ENCODE results near the gene CD164L2. TPM values are rescaled to one million over a fixed set of nuclear protein-coding genes. Genes with fewer than 3 reads are reported as not detected.
A peak's percentile ranks its signal among the peaks of the same experiment; 100 is the strongest.

CD164L2 gene
- total RNA-seq, 4 donors from 2014 or later, result not detected

DNA sequence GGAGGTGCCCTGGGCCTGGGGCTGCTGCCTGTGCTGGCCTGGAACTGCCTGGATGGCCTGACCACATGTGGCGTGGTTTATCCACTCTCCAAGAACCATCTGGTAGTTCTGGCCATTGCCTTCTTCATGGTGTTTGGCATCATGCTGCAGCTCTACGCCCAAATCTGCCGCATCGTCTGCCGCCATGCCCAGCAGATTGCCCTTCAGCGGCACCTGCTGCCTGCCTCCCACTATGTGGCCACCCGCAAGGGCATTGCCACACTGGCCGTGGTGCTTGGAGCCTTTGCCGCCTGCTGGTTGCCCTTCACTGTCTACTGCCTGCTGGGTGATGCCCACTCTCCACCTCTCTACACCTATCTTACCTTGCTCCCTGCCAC is 11.1 kb upstream of the CD164L2 start:
- intact Hi-C loops (cut with DNase I), result loop anchor here (5.0 kb wide), 1 partner anchor 268 kb away; no protein-coding TSS in a partner anchor
- TF ChIP-seq POLR2AphosphoS5 (IDR thresholded peaks at IDR 0.05) (no peak), EP300 (IDR thresholded peaks at IDR 0.05) (no peak), POLR2A (IDR thresholded peaks at IDR 0.05; ENCODE audit: low read depth) (no peak)
- TF ChIP-seq, protein P1, sequence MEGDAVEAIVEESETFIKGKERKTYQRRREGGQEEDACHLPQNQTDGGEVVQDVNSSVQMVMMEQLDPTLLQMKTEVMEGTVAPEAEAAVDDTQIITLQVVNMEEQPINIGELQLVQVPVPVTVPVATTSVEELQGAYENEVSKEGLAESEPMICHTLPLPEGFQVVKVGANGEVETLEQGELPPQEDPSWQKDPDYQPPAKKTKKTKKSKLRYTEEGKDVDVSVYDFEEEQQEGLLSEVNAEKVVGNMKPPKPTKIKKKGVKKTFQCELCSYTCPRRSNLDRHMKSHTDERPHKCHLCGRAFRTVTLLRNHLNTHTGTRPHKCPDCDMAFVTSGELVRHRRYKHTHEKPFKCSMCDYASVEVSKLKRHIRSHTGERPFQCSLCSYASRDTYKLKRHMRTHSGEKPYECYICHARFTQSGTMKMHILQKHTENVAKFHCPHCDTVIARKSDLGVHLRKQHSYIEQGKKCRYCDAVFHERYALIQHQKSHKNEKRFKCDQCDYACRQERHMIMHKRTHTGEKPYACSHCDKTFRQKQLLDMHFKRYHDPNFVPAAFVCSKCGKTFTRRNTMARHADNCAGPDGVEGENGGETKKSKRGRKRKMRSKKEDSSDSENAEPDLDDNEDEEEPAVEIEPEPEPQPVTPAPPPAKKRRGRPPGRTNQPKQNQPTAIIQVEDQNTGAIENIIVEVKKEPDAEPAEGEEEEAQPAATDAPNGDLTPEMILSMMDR (IDR thresholded peaks at IDR 0.05), result no peak

DNA sequence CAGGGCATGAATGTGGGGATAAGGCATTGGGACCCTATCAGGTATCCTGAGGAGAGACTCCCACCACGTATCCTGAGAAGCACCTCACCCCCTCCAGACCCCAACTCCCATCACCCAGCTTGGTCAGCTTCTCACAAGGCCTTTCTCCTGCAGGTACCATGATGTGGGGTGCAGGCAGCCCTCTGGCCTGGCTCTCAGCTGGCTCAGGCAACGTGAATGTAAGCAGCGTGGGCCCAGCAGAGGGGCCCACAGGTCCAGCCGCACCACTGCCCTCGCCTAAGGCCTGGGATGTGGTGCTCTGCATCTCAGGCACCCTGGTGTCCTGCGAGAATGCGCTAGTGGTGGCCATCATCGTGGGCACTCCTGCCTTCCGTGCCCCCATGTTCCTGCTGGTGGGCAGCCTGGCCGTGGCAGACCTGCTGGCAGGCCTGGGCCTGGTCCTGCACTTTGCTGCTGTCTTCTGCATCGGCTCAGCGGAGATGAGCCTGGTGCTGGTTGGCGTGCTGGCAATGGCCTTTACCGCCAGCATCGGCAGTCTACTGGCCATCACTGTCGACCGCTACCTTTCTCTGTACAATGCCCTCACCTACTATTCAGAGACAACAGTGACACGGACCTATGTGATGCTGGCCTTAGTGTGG is 10.6 kb upstream of the CD164L2 start:
- no peaks in the 10 kb centered on the region for H3K27me3 ChIP-seq
- intact Hi-C loops (cut with DNase I), result loop anchor here (5.0 kb wide), 1 partner anchor 269 kb away; no protein-coding TSS in a partner anchor
- no peak overlapping the region for H3K27ac ChIP-seq (replicated peaks in 1 of 4)
- H3K36me3 ChIP-seq, result no peaks in the 10 kb centered on the region
- no peak overlapping the region for H3K4me3 ChIP-seq
- DNase-seq (ENCODE audit: extremely low spot score), result no peak
- no peaks in the 10 kb centered on the region for H3K9me3 ChIP-seq
- TF ChIP-seq EP300 (IDR thresholded peaks at IDR 0.05) (no peak), POLR2AphosphoS5 (IDR thresholded peaks at IDR 0.05) (no peak), POLR2A (IDR thresholded peaks at IDR 0.05; ENCODE audit: low read depth) (no peak)
- TF ChIP-seq, protein P1 (IDR thresholded peaks at IDR 0.05), result no peak
- 97% methylated on average over 16 of the region's 18 CpGs for WGBS
- peaks cover 35 to 55% (median 41%) of the 10 kb centered on the region in 4 donors for H3K4me1 ChIP-seq

More for the DNA sequence above, 11.1 kb upstream of the CD164L2 start:
- Histone ChIP-seq H3K36me3 (no peaks in the 10 kb centered on the region), H3K27ac (replicated peaks in 1 of 4) (no peak overlapping the region), H3K4me1 (peaks cover 38 to 57% (median 45%) of the 10 kb centered on the region in 4 donors), H3K4me3 (no peak overlapping the region), H3K27me3 (no peaks in the 10 kb centered on the region), H3K9me3 (no peaks in the 10 kb centered on the region)
- no peak for DNase-seq (ENCODE audit: extremely low spot score)
- 97% methylated on average over 9 of the region's 9 CpGs for WGBS

DNA sequence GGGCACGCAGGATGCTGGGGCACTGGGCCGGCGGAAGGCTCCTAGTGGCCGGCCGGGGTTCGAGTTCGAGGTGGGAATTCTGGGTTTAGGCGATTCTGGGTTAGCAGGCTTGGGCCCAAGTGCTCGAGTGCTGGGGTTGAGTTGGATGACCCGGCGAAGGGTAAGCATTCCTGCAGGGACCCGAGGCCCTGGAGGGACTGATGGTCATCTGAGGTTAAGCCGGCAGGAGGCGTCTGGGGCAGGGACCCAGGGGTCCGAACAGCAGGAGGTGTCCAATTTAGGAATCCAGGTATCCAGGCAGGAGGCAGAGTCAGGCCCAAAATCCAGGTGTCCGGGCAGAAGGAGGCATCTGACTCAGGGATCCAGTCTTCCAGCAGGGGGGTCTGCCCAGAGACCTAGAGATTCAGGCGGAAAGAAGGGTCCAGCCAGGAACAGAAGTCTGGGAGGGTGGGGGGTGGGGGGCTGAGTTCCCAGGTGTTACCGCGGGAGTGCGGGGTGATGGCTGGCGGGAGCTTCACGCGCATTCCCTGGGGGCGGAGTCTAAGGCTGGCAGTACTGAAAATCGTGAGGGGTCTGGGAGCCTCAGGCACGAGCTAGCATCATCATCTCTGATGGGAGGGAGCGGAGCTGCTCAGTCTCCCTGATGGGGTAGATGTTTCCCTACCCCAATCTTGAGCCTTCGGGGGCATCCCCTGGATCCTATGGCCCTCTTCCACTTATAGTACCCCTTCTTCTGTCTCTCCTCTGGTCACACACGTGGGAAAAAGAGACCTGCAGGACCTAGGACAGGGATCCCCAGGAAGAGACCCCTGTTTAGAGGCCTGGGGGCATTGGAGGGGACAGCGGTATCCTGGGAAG is 9.9 kb upstream of the CD164L2 start:
- Histone ChIP-seq H3K27me3 (no peaks in the 10 kb centered on the region), H3K9me3 (no peaks in the 10 kb centered on the region), H3K4me1 (peaks cover 34 to 52% (median 41%) of the 10 kb centered on the region in 4 donors), H3K27ac (replicated peaks in 1 of 4) (peak overlapping the region; percentile 66 to 77 (median 70)), H3K4me3 (peak overlapping the region; percentile 55 to 68 (median 58)), H3K36me3 (no peaks in the 10 kb centered on the region)
- 61% methylated on average over 18 of the region's 30 CpGs for WGBS
- TF ChIP-seq POLR2AphosphoS5 (IDR thresholded peaks at IDR 0.05), result no peak
- no peak for TF ChIP-seq EP300 (IDR thresholded peaks at IDR 0.05)
- DNase-seq (ENCODE audit: extremely low spot score), result no peak
- intact Hi-C loops (cut with DNase I), result loop anchor here (5.0 kb wide), 1 partner anchor 269 kb away; no protein-coding TSS in a partner anchor

DNA sequence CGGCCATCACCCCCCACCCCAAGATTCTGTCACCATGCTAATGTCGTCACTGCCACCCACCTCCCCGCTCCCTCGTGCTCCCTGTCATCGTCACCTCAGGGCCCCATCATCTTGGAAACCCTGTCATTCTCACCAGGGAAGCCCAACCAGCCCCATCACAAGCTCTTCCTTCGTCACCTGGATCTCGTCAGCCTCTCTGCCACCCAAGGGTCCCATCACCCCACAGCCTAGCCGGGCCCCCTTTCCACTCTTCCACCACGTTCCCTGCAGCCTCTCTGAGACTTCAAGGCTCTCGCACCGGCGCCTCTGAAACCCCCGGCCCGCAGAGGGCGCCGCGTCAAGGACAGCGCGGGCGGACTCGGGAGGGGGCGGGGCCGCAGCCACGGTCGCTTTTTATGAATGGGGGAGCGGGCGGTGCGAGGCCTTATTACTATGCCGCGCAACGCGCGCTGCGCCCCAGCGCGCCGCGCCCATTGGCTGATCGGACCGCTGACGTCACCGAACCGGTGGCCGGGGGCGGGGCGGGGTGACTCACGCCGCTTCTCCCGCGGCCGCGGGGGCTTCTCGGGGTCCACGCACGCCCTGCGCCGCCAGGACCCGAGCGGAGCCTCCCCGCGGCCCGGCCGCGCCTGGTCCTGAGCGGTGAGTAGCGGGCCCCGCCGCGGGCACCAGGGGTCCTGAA is 9.1 kb upstream of the CD164L2 start, which contains the start of gene GPR3:
GPR3 (plus strand) TSS at position 527 of the 682 bp plus-strand sequence. CDS start 1,177 bp downstream, outside the sequence.
- H3K36me3 ChIP-seq, result no peaks in the 10 kb centered on the region
- H3K27me3 ChIP-seq, result no peaks in the 10 kb centered on the region
- H3K27ac ChIP-seq (replicated peaks in 1 of 4), result peak within 1 kb of the TSS; percentile 66 to 77 (median 70)
- 15% methylated on average over 12 of the region's 69 CpGs for WGBS
- H3K9me3 ChIP-seq, result no peaks in the 10 kb centered on the region
- TF ChIP-seq POLR2AphosphoS5 (IDR thresholded peaks at IDR 0.05) (peak; percentile 63 to 81), EP300 (IDR thresholded peaks at IDR 0.05) (no peak), POLR2A (IDR thresholded peaks at IDR 0.05; ENCODE audit: low read depth) (no peak)
- TF ChIP-seq, protein P1 (IDR thresholded peaks at IDR 0.05), result peak; percentile 53 to 75 (median 56)
- H3K4me1 ChIP-seq, result peaks cover 32 to 50% (median 38%) of the 10 kb centered on the region in 4 donors
- peak; percentile 98 for DNase-seq (ENCODE audit: extremely low spot score)
- intact Hi-C loops (cut with DNase I), result loop anchor here (5.0 kb wide), 1 partner anchor 270 kb away; no protein-coding TSS in a partner anchor
- peak within 1 kb of the TSS; percentile 55 to 68 (median 58) for H3K4me3 ChIP-seq
